Esophagus muscularis mucosa (tissue), 4 donors: ENCODE results near the gene S100A7A. TPM values are rescaled to one million over a fixed set of nuclear protein-coding genes. Genes with fewer than 3 reads are reported as not detected.

Experiments
- DNase-seq: peaks from one replicate; pipeline ENCODE4 v3.0.0-alpha.2; 2017; ENCODE audit errors: extremely low spot score
- H3K27ac ChIP-seq, 4 donors: fragments of 200-600 bp; sonication (generic); replicated peaks in 1 of 4; 1 replicate in 3 of 4; 2 replicates in 1 of 4; pipeline ENCODE4 v1.5.1; 2016 to 2019; ENCODE audit warnings: mild to moderate bottlenecking in 1 of 4
- H3K27me3 ChIP-seq, 4 donors: fragments of 200-600 bp; sonication (generic); one replicate each; pipeline versions ENCODE4 v1.5.1 to v1.6.0; 2016 to 2019
- H3K36me3 ChIP-seq, 4 donors: fragments of 200-600 bp; sonication (generic); one replicate each; pipeline ENCODE4 v1.5.1; 2016 to 2019
- H3K4me1 ChIP-seq, 4 donors: fragments of 200-600 bp; sonication (generic); one replicate each; pipeline ENCODE4 v1.5.1; 2016 to 2019
- H3K4me3 ChIP-seq, 4 donors: fragments of 200-600 bp; sonication (generic); 1 replicate in 2 of 4; 2 replicates in 2 of 4; pipeline ENCODE4 v1.5.1; 2016 to 2019; ENCODE audit warnings: mild to moderate bottlenecking in 4 of 4, moderate library complexity in 1 of 4
- H3K9me3 ChIP-seq, 4 donors: fragments of 200-600 bp; sonication (generic); 1 replicate in 3 of 4; 2 replicates in 1 of 4; pipeline ENCODE4 v1.5.1; 2016 to 2019
- CTCF ChIP-seq, 3 experiments: fragments of 200-600 bp in 2 of 3; fragments of 450-650 bp in 1 of 3; sonication (generic) in 2 of 3; IDR thresholded peaks; one replicate each; pipeline ENCODE4 v1.5.1; 2017 to 2019; ENCODE audit warnings: antibody characterized with exemption in 3 of 3, mild to moderate bottlenecking in 2 of 3, moderate library complexity in 1 of 3
- EP300 ChIP-seq: sonication (generic); formaldehyde crosslinking; IDR thresholded peaks from one replicate; pipeline ENCODE4 v1.6.1; 2017; ENCODE audit warnings: antibody characterized with exemption
- POLR2A ChIP-seq: fragments of 450-650 bp; IDR thresholded peaks from one replicate; pipeline ENCODE4 v1.6.1; 2017; ENCODE audit warnings: antibody characterized with exemption, moderate library complexity, mild to moderate bottlenecking, low read depth
- POLR2AphosphoS5 ChIP-seq, 2 donors: sonication (generic); formaldehyde crosslinking; IDR thresholded peaks; one replicate each; pipeline ENCODE4 v1.6.1; 2017; ENCODE audit warnings: antibody characterized with exemption in 2 of 2
- WGBS: methylation state at CpG from one replicate; pipeline ENCODE4 v1.1.5; 2018; 5-methylcytosine and 5-hydroxymethylcytosine counted together
- intact Hi-C: fragments of 100-400 bp; cut with DNase I; formaldehyde crosslinking; loops from one replicate; pipeline ENCODE4 v1.15.1; 2023
- total RNA-seq, 4 donors: library from RNA; depleted of rRNA; stranded (reverse); fragments of >200 nt; gene quantifications; one replicate each; pipeline versions ENCODE4 v1.1.0 to v1.2.1, GENCODE V29; 2016

The S100A7A gene
- total RNA-seq, 4 donors from 2014 or later: not detected

DNA sequence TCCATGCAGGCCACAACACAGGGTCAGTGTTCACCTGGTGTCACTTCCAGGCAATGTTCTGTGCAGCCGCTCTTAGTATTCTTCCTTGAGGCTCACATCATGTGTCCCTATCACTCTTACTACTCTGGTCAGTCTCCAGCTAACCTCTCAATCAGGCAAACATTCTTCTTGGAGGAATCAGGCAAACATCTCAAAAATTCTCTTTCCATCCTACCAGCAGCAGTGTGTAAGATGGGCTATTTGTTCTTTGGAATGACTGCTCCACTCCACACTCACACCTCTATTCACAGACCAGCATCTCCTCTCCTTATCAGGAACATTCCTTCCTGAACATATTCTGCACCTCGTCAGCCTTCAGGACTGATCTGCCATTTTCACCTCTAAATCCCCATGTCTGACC is 4.0 kb downstream of the S100A7A start:
- no peak for DNase-seq
- no peaks in the 10 kb centered on the region for H3K9me3 ChIP-seq
- no peak overlapping the region for H3K27ac ChIP-seq
- no peaks in the 10 kb centered on the region for H3K36me3 ChIP-seq
- peaks cover 0 to 34% (median 0%) of the 10 kb centered on the region in 4 donors for H3K27me3 ChIP-seq
- H3K4me3 ChIP-seq: no peak overlapping the region
- no peaks in the 10 kb centered on the region for H3K4me1 ChIP-seq
- intact Hi-C loops: no loop called here
- TF ChIP-seq POLR2A: no peak
- no peak for TF ChIP-seq EP300
- no peak for TF ChIP-seq CTCF (IDR thresholded peaks at IDR 0.05)
- TF ChIP-seq POLR2AphosphoS5 (IDR thresholded peaks at IDR 0.05): no peak
- WGBS: 75% methylated on average over 2 of the region's 2 CpGs

DNA sequence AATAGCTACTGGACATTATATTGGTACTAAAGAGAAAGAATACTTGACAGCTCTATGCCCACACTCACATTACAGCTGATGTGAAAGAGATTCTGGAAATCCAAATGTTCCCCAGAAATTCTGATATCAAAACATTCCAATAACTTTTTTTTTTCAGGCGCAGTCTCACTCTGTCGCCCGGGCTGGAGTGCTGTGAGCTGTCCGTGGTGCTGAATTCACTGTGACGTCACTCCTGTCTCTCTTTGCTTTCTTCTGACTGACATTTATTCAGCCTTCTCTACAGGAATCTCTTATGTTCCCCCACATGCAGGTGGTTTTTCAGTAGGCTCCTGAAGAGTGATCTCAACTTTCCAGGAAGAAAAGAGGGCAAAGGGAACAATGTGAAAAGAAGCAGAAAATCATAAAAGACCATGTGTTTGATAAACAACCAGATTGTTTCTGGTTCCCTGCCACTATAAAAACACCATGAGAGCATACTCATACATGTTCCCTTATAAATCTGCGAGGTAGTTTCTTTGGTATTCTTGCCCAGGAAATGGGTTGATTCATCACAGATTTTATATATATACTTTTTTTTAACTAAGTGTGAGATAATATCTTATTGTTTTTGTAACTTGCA is 6.2 kb downstream of the S100A7A start:
- intact Hi-C loops: no loop called here
- Histone ChIP-seq H3K4me1 (no peaks in the 10 kb centered on the region), H3K4me3 (no peak overlapping the region), H3K27ac (no peak overlapping the region), H3K27me3 (peaks cover 0 to 34% (median 0%) of the 10 kb centered on the region in 4 donors), H3K36me3 (no peaks in the 10 kb centered on the region), H3K9me3 (no peaks in the 10 kb centered on the region)
- TF ChIP-seq POLR2AphosphoS5 (IDR thresholded peaks at IDR 0.05) (no peak), POLR2A (no peak), EP300 (no peak), CTCF (IDR thresholded peaks at IDR 0.05) (no peak)
- WGBS: 7% methylated on average over 6 of the region's 6 CpGs
- DNase-seq: no peak

GRCh38 chr1:153426809-153427208 is 10.5 kb downstream of the S100A7A start:
- Histone ChIP-seq H3K27me3 (peaks cover 0 to 22% (median 0%) of the 10 kb centered on the region in 4 donors), H3K4me1 (no peaks in the 10 kb centered on the region), H3K36me3 (no peaks in the 10 kb centered on the region), H3K4me3 (no peak overlapping the region), H3K27ac (no peak overlapping the region), H3K9me3 (no peaks in the 10 kb centered on the region)
- TF ChIP-seq POLR2AphosphoS5 (IDR thresholded peaks at IDR 0.05) (no peak), EP300 (no peak), POLR2A (no peak)
- peak; percentile 57 for DNase-seq
- intact Hi-C loops: no loop called here
- WGBS: 32% methylated on average over 1 of the region's 1 CpG

GRCh38 chr1:153428073-153428638 is 11.8 kb downstream of the S100A7A start:
- DNase-seq: peak; percentile 89
- 75% methylated on average over 12 of the region's 12 CpGs for WGBS
- Histone ChIP-seq H3K27me3 (peaks cover 0 to 22% (median 0%) of the 10 kb centered on the region in 4 donors), H3K27ac (no peak overlapping the region), H3K9me3 (no peaks in the 10 kb centered on the region), H3K36me3 (no peaks in the 10 kb centered on the region), H3K4me1 (no peaks in the 10 kb centered on the region), H3K4me3 (no peak overlapping the region)
- intact Hi-C loops: no loop called here
- TF ChIP-seq POLR2AphosphoS5 (IDR thresholded peaks at IDR 0.05) (no peak), POLR2A (no peak), EP300 (no peak), CTCF (IDR thresholded peaks at IDR 0.05) (no peak)

DNA sequence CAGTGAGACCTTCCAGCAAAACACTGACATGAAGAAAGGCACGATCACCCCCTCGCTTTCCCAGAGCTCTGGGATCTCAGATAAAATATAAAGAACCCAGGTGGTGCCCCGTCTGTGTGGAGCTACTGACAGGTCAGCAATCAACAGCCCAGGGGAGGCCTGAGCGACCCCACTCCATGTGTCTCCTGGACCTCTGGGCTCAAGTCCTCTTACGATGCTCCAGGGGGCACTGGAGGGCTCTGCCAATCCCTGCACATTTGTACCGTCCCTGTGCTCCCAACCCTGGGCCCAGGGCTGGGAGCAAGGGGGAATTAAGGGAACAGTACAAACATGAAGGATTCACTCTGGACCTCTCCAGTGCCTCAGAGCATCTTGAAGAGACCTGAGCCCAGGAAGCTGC is 12.5 kb downstream of the S100A7A start:
- H3K27me3 ChIP-seq: peaks cover 0 to 27% (median 0%) of the 10 kb centered on the region in 4 donors
- intact Hi-C loops: no loop called here
- no peak overlapping the region for H3K27ac ChIP-seq
- 57% methylated on average over 6 of the region's 6 CpGs for WGBS
- no peaks in the 10 kb centered on the region for H3K36me3 ChIP-seq
- no peaks in the 10 kb centered on the region for H3K4me1 ChIP-seq
- H3K4me3 ChIP-seq: no peak overlapping the region
- no peak for DNase-seq
- H3K9me3 ChIP-seq: no peaks in the 10 kb centered on the region
- no peak for TF ChIP-seq POLR2A
- no peak for TF ChIP-seq CTCF (IDR thresholded peaks at IDR 0.05)
- no peak for TF ChIP-seq EP300
- no peak for TF ChIP-seq POLR2AphosphoS5 (IDR thresholded peaks at IDR 0.05)
